Stimulated activated CD4-positive, alpha-beta T cell treated with anti-CD3 and anti-CD28 coated beads, Interleukin-12 subunit alpha, Interleukin-12 subunit beta, amount 100 ng/mL, for 24 hours (primary cell): ENCODE data around the gene LYSMD4.

Source experiments
- DNase-seq, 2 experiments: peaks; one replicate each; pipeline ENCODE4 v3.0.0-alpha.2; 2020; ENCODE audit warnings: low read depth in 2 of 2

Gene LYSMD4

GRCh38 chr15:99731336-99732123 lies 1.7 kb downstream of the LYSMD4 start:
- no peak for DNase-seq

- DNase-seq: no peak
Measured at GRCh38 chr15:99729920-99730319, 3.3 kb downstream of the LYSMD4 start.

GRCh38 chr15:99729327-99729726 lies 3.9 kb downstream of the LYSMD4 start:
- no peak for DNase-seq

GRCh38 chr15:99728916-99729315 lies 4.3 kb downstream of the LYSMD4 start:
- no peak for DNase-seq

- DNase-seq: no peak
Measured at GRCh38 chr15:99727733-99728132, 5.5 kb downstream of the LYSMD4 start.

GRCh38 chr15:99727330-99727729 lies 5.9 kb downstream of the LYSMD4 start:
- no peak for DNase-seq

GRCh38 chr15:99726333-99726732 lies 6.9 kb downstream of the LYSMD4 start:
- DNase-seq: no peak

GRCh38 chr15:99722406-99722805 lies 10.8 kb downstream of the LYSMD4 start:
- no peak for DNase-seq

GRCh38 chr15:99721896-99722295 lies 11.3 kb downstream of the LYSMD4 start:
- no peak for DNase-seq

- no peak for DNase-seq
Measured at GRCh38 chr15:99721104-99721778, 12.0 kb downstream of the LYSMD4 start.

GRCh38 chr15:99720533-99720932 lies 12.7 kb downstream of the LYSMD4 start:
- no peak for DNase-seq

- DNase-seq: no peak
Measured at GRCh38 chr15:99719096-99719541, 14.1 kb downstream of the LYSMD4 start.

GRCh38 chr15:99718421-99718820 lies 14.8 kb downstream of the LYSMD4 start:
- no peak for DNase-seq

- no peak for DNase-seq
Measured at GRCh38 chr15:99717161-99718009, 15.9 kb downstream of the LYSMD4 start.

- no peak for DNase-seq
Measured at GRCh38 chr15:99716540-99717095, 16.6 kb downstream of the LYSMD4 start.

GRCh38 chr15:99712415-99712814 lies 20.8 kb downstream of the LYSMD4 start:
- no peak for DNase-seq

- no peak for DNase-seq
Measured at GRCh38 chr15:99711625-99712024, 21.6 kb downstream of the LYSMD4 start.

GRCh38 chr15:99709243-99709986 lies 23.8 kb downstream of the LYSMD4 start:
- no peak for DNase-seq

GRCh38 chr15:99708563-99708962 lies 24.7 kb downstream of the LYSMD4 start:
- DNase-seq: no peak

GRCh38 chr15:99707473-99708270 lies 25.6 kb downstream of the LYSMD4 start:
- no peak for DNase-seq
